GM10248 (cell line): ENCODE results near the gene MAGEB1.

Experiments used
- CTCF ChIA-PET: fragments of 300-600 bp; sonication (Branson Sonifier 250); formaldehyde crosslinking; extraction: SDS; loops from one replicate; lab custom pipeline; 2021; ENCODE audit warnings: antibody characterized with exemption; lab: Yijun Ruan, JAX
- POLR2A ChIA-PET: fragments of 350-650 bp; sonication (Branson Sonifier 250); formaldehyde crosslinking; extraction: SDS; loops from one replicate; lab custom pipeline; 2020; ENCODE audit warnings: antibody characterized with exemption; lab: Yijun Ruan, JAX
- DNase-seq: peaks from one replicate; pipeline ENCODE4 v3.0.0; 2012; ENCODE audit errors: extremely low spot score
- CTCF ChIP-seq: IDR thresholded peaks from 2 replicates; pipeline ENCODE4 v1.5.1; 2012; ENCODE audit warnings: mild to moderate bottlenecking, low read depth; ENCODE audit errors: extremely low read depth, missing control alignments, control extremely low read depth

Gene MAGEB1

GRCh38 chrX:30259927-30260326 lies 13.0 kb downstream of the MAGEB1 start:
- DNase-seq, result no peak
- TF ChIP-seq CTCF, result no peak
- ChIA-PET POLR2A (no interaction called here), CTCF (no interaction called here)

- no peak for TF ChIP-seq CTCF
- CTCF ChIA-PET, result no interaction called here
- no peak for DNase-seq
- POLR2A ChIA-PET, result no interaction called here
These were observed 14.1 kb downstream of the MAGEB1 start for GRCh38 chrX:30261012-30261411.

- TF ChIP-seq CTCF, result no peak
- CTCF ChIA-PET, result no interaction called here
- POLR2A ChIA-PET, result no interaction called here
These were observed 15.8 kb downstream of the MAGEB1 start for GRCh38 chrX:30262763-30263162.

GRCh38 chrX:30270639-30271038 lies 23.7 kb downstream of the MAGEB1 start:
- POLR2A ChIA-PET, result no interaction called here
- no peak for DNase-seq
- CTCF ChIA-PET, result no interaction called here
- TF ChIP-seq CTCF, result no peak

More at GRCh38 chrX:30262763-30263162, 15.8 kb downstream of the MAGEB1 start:
- DNase-seq, result no peak

- POLR2A ChIA-PET, result no interaction called here
- peak; percentile 7 for TF ChIP-seq CTCF
- DNase-seq, result no peak
- CTCF ChIA-PET, result interaction anchor here (1.6 kb wide), 1 partner anchor 208 kb away, joined by 3 read pairs; no protein-coding TSS in a partner anchor
These were observed 28.6 kb downstream of the MAGEB1 start for GRCh38 chrX:30275498-30275897.

- ChIA-PET CTCF (no interaction called here), POLR2A (no interaction called here)
- DNase-seq, result no peak
- TF ChIP-seq CTCF, result no peak
These were observed 31.4 kb downstream of the MAGEB1 start for GRCh38 chrX:30278365-30278764.
